GM13977 (cell line): ENCODE measurements around the gene GNG7.
"Not testable (repeated sequence)": the region's sequence is repeated elsewhere in the genome, so short reads cannot be mapped to it uniquely, and the experiment has no call there.

Experiments
- DNase-seq: peaks from one replicate; pipeline ENCODE4 v3.0.0; 2012; ENCODE audit warnings: low spot score
- in situ Hi-C: fragments of 300-500 bp; cut with MboI; formaldehyde crosslinking; loops from one replicate; pipeline ENCODE4 v1.12.0; 2022; ENCODE audit warnings: low sequenced_read_pairs, low pct_unique_long_range_greater_than_20kb, mixed read lengths, inconsistent platforms; ENCODE audit not compliant: unreplicated experiment
- TF ChIP-seq, protein P1 (sequence below): IDR thresholded peaks from 2 replicates; pipeline ENCODE4 v1.5.1; 2012; ENCODE audit warnings: mild to moderate bottlenecking, control low read depth; ENCODE audit not compliant: insufficient read depth; ENCODE audit errors: extremely low read depth, missing control alignments

The GNG7 gene

DNA sequence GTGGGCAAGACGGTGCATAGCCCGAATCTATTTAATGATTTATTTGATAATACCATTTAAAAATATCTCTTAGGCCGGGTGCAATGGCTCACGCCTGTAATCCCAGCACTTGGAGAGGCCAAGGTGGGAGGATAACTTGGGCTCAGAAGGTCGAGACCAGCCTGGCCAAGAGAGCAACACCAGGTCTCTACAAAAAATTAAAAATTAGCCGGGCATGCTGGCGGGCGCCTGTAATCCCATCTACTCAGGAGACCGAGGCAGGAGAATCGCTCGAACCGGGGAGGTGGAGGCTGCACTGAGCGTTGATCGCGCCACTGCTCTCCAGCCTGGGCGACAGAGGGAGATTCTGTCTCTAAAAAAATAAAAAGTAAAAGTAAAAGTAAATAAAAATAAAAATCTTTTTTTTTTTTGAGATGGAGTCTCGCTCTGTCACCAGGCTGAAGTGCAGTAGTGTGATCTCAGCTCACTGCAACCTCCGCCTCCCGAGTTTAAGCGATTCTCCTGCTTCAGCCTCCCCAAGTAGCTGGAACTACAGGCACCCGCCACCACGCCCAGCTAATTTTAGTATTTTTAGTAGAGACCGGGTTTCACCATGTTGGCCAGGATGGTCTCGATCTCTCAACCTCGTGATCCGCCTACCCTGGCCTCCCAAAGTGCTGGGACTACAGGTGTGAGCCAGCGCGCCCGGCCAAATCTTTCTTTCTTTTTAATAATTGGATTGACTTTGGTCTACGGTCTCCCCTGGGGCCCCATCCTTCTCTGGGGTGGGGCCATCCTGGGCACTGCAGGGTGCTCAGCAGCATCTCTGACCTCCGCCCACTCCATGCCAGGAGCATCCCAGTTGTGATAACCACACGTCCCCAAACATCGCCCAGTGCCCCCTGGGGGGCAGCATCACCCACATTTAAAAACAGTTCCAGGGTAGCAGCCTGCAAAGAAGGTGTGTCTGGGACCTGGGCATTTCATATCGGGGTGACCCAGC is 90.7 kb downstream of the GNG7 start:
- in situ Hi-C loops = loop anchor here (5.0 to 25.0 kb wide), 2 partner anchors 139 to 349 kb away; partner anchors contain the start of gene JSRP1
- TF ChIP-seq, protein P1, sequence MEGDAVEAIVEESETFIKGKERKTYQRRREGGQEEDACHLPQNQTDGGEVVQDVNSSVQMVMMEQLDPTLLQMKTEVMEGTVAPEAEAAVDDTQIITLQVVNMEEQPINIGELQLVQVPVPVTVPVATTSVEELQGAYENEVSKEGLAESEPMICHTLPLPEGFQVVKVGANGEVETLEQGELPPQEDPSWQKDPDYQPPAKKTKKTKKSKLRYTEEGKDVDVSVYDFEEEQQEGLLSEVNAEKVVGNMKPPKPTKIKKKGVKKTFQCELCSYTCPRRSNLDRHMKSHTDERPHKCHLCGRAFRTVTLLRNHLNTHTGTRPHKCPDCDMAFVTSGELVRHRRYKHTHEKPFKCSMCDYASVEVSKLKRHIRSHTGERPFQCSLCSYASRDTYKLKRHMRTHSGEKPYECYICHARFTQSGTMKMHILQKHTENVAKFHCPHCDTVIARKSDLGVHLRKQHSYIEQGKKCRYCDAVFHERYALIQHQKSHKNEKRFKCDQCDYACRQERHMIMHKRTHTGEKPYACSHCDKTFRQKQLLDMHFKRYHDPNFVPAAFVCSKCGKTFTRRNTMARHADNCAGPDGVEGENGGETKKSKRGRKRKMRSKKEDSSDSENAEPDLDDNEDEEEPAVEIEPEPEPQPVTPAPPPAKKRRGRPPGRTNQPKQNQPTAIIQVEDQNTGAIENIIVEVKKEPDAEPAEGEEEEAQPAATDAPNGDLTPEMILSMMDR = peak; percentile 11
- no peak for DNase-seq

GRCh38 chr19:2610637-2611482 is 91.6 kb downstream of the GNG7 start:
- in situ Hi-C loops = loop anchor here (5.0 to 25.0 kb wide), 2 partner anchors 139 to 349 kb away; partner anchors contain the start of gene JSRP1
- no peak for DNase-seq
- TF ChIP-seq, protein P1 = peak; percentile 98

DNA sequence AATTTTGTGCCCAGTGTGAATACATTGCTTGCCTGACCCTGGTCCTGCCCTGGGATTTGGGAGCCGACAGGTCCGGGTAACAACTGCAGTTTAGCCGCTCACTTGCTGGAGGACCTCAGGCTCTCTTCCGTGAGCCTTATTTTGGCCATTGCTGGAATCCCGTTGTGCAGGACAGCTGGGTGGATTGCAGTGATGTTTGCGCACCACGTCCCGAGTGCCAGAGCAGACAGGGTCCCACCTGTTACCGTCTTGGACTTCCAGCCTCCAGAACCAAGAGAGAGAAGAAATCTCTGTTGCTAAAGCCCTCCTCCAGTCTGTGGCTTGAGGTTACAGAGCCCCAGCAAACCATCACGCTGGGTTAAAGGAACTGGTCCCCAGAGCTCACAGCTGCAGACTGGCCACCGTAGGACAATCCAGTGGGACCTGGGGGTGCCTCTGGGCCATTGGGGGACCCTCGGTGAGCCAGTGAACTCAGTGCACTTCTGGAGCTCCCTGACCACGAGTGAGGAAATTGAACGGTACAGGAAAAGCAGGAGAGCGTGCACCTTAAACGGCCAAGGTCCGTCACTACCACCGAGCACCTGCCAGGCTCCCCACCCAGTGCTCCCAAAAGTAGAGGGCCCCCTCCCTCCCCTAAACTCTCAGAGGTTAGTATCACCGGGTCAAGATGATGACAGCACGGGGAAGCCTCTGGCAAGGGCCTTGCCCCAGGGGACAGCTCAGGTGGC is 92.9 kb downstream of the GNG7 start:
- in situ Hi-C loops = loop anchor here (5.0 to 25.0 kb wide), 2 partner anchors 137 to 347 kb away; partner anchors contain the start of gene JSRP1
- TF ChIP-seq, protein P1 = no peak
- DNase-seq = no peak

DNA sequence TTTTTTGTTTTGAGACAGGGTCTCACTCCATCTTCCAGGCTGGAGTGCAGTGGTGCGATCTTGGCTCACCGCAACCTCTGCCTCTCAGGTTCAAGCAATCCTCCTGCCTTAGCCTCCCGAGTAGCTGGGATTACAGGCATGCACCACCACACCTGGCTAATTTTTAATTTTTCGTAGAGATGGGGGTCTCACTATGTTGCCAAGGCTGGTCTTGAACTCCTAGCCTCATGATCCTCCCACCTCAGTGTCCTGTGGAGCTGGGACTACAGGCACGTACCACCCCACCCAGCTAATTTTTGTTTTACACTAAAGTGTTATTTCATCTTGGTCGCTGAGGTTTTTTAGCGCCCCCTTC is 93.5 kb downstream of the GNG7 start:
- DNase-seq = not testable (repeated sequence)
- in situ Hi-C loops = loop anchor here (25.0 kb wide), 1 partner anchor 347 kb away; the partner anchor contains the start of gene JSRP1

DNA sequence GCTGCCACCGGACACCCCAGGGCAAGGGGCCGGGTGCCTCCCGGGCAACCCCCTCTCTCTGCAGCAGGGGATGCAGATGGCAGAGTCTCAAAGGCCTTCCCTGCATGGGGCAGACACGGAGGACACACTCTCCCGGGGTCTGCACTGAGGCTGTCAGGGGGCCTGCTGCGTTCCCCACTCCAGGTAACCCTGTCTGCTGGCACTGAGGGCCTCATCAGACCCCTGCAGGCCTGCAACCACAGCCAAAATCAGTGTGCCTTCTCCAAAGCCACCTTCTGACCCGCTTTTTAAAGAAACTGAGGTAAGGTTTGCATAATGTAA is 93.9 kb downstream of the GNG7 start:
- TF ChIP-seq, protein P1 = no peak

DNA sequence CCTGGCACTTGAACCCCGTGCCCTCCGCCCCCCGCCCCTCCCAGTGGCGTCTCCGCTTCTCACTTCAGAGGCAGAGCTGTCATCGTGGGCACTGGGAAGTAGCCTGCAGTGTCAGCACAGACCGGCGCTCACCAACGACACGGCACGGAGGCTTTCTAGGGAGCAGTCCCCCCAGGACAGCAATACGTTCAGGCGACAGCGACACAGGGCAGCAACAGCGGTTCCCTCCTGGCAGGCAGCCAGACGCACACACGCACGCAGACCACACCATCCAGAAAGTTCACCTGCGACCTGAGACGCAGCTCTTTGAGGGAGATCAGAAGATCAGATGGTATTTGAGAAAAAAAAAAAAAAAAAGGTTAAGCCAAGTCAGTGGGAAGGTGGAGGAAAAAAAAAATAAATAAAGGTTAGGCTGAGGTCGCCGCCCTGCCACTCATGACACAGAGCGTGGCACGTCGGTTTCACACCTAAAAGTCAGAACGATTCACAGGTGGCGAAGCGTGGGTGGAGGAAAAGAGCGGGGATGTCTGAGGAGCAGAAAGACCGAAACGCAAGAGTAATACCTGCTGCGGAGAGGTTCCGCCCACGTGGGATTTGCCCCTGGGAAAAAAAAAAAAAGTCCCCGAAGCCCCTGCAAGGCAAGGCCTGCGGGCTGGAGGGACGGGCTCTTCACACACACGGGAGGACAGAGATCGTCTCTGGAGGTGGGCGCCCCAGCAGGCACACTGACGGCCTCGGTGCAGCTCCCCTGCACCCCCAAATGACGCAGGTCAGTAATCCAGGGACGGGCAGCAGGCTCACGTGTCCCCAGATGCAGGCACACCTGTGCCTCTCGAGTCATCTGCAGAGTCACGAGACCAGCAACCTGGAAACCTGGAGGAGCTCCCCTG is 94.5 kb downstream of the GNG7 start:
- in situ Hi-C loops = loop anchor here (25.0 kb wide), 1 partner anchor 346 kb away; the partner anchor contains the start of gene JSRP1
- DNase-seq = peak; percentile 64
- TF ChIP-seq, protein P1 = no peak

More for the DNA sequence above, 93.9 kb downstream of the GNG7 start:
- no peak for DNase-seq
- in situ Hi-C loops = loop anchor here (25.0 kb wide), 1 partner anchor 346 kb away; the partner anchor contains the start of gene JSRP1

- in situ Hi-C loops = loop anchor here (25.0 kb wide), 1 partner anchor 344 kb away; the partner anchor contains the start of gene JSRP1
- DNase-seq = not testable (repeated sequence)
Measured at GRCh38 chr19:2606774-2607173, 95.7 kb downstream of the GNG7 start.

DNA sequence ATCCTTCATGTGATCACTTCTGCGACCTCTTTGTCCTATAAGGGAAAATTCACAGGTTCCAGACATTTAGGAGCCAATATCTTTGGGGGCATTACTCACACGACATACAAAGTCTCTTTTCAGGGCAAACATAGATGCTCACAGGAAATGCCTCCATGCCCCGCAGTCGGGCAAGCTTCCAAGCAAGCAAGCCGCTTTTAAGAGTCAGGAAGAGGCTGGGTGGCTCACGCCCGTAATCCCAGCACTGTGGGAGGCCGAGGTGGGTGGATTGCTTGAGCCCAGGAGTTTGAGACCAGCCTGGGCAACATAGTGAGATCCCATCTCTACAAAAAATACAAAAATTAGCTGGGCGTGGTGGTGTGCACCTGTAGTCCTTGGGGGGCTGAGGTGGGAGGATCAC is 96.6 kb downstream of the GNG7 start:
- DNase-seq = not testable (repeated sequence)
- in situ Hi-C loops = loop anchor here (25.0 kb wide), 1 partner anchor 344 kb away; the partner anchor contains the start of gene JSRP1
